HAP-1 (cell line): Measurements from ENCODE around the gene STXBP2.
"Not testable (repeated sequence)": the region's sequence is repeated elsewhere in the genome, so short reads cannot be mapped to it uniquely, and the experiment has no call there.

ENCODE experiments used
- DNase-seq, 2 experiments: peaks; one replicate each; pipeline ENCODE4 v3.0.0-alpha.2; 2016 to 2020; ENCODE audit warnings: low spot score in 2 of 2
- H3K27me3 ChIP-seq: fragments of 250-450 bp; sonication (Bioruptor Pico); 2 replicates; pipeline ENCODE4 v1.5.1; 2020; ENCODE audit warnings: low read depth, mild to moderate bottlenecking, moderate library complexity
- H3K36me3 ChIP-seq: fragments of 250-450 bp; sonication (Bioruptor Pico); replicated peaks from 2 replicates; pipeline ENCODE4 v1.5.1; 2020; ENCODE audit warnings: mild to moderate bottlenecking
- H3K4me1 ChIP-seq: fragments of 250-450 bp; sonication (Bioruptor Pico); 2 replicates; pipeline ENCODE4 v1.5.1; 2020; ENCODE audit warnings: mild to moderate bottlenecking
- H3K4me3 ChIP-seq: fragments of 250-450 bp; sonication (Bioruptor Pico); 2 replicates; pipeline ENCODE4 v1.5.1; 2020; ENCODE audit warnings: mild to moderate bottlenecking, moderate library complexity
- H3K9me3 ChIP-seq: fragments of 250-450 bp; sonication (Bioruptor Pico); 2 replicates; pipeline ENCODE4 v1.5.1; 2020; ENCODE audit warnings: mild to moderate bottlenecking, moderate library complexity
- in situ Hi-C: fragments of 300-500 bp; cut with MboI; formaldehyde crosslinking; loops from 3 replicates; pipeline ENCODE4 v1.14.3; 2020; ENCODE audit warnings: low sequenced_read_pairs, inconsistent platforms, mixed read lengths

The STXBP2 gene

DNA sequence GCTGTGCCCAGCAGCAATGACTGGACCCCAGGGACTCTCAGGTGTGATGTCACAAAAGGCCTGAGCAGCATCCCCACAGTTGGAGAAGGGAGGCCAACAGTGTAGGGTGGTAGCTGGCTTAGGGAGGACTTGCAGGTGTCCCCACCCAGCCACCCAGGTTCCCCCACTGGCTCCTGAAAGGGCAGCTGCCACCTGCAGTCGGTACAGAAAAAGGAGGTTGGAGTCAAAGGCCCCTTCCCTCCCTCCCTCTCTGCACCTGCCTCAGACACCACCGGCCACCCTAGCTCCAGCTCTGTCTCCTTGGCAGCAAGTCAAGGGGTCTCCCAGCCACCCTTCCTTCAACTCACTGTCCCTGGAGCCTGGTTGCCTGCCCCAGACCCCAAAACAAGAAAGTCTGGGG lies 3.2 kb upstream of the STXBP2 start, which contains the start of gene PCP2:
PCP2 (minus strand) TSS at position 22 of the 400 bp plus-strand sequence. CDS start 262 bp downstream, outside the sequence.
- Histone ChIP-seq H3K4me3 (no peak within 1 kb of the TSS), H3K9me3 (no peaks in the 10 kb centered on the region), H3K4me1 (peaks cover 6% of the 10 kb centered on the region), H3K27me3 (no peaks in the 10 kb centered on the region), H3K36me3 (no peaks in the 10 kb centered on the region)
- no peak for DNase-seq
- in situ Hi-C loops: no loop called here

DNA sequence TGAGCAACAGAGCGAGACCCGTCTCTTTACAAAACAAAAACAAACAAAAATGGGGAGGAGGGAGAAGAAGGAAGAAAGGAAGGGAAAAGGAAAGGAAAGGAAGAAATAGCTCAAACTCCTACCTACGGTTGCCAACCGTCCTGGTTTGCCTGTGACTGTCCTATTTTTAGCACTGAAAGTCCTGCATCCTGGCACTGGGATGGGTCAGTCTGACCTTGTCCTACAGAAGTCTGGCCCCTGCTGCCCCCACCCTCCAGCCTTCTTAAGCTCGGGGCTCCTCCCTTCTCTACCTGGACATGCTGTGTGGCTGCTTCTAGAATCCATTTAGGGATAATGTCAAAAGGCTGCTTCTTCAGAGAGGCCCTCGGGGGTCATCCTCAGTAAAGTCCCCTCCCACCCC lies 1.2 kb upstream of the STXBP2 start:
- DNase-seq: no peak
- Histone ChIP-seq H3K4me1 (peaks cover 1% of the 10 kb centered on the region), H3K36me3 (no peaks in the 10 kb centered on the region), H3K4me3 (no peak overlapping the region), H3K9me3 (no peaks in the 10 kb centered on the region), H3K27me3 (no peaks in the 10 kb centered on the region)
- in situ Hi-C loops: no loop called here

DNA sequence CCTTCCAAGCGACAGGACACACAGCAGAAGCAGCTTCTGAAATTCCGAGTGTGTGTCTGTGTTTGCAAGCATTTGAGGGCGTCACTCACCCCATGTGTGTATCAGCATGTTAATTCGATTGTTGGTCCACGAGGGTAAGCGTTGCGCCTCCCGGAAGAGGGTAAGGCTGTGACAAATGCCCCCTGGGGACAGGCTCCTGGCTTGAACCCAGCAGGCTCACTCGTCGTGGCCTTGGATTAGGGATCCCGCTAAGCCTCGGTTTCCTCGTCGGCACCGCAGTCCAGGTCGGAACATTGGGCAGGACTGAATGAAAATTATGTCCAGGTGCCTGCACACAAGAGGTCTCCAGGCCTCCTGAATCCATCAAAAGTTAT lies 606 bp upstream of the STXBP2 start:
- H3K9me3 ChIP-seq: no peaks in the 10 kb centered on the region

DNA sequence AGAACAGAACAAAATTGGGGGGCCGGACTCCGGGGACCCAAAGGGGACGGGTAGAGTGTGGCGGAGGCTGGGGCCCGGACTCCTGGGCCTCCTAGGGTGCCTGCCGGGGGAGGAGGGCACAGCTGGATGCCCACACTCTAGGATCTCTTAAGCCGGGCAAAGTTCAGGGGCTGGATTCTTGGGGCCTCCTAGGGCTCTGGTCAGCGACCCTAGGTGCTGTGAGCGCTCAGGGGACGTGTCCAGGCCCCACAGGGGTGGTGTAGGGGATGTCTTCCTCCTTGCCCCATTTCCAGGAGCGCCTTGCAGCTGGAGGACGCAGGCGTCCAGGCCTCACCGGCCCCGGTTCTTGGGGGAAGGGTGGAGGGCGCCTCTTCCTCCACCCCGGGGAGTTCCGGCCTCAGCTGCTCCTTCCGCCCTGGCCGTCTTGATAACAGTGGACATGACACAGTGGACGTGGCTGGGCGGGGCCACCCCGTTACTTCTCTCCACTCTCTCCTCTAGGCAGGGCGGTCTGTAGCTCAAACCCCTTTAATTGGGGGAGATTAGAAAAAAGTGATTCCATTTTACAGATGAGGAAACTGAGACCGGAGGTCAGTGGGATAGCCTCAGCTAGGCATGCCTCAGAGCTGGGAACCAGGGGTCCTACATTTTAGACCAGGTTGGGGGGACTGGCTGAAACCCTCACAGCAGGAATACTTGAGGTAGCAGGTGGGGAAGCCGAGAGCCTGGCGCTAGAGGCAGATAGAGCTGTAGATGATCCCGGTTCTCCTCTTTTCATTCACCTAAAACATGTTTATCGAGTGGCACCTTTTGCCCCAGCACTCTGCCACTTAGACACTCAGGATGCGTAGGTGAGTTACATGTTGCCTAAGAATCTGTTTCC lies 705 bp downstream of the STXBP2 start:
- H3K4me3 ChIP-seq: peak overlapping the region; percentile 31
- no peaks in the 10 kb centered on the region for H3K36me3 ChIP-seq
- no peak for DNase-seq
- no peaks in the 10 kb centered on the region for H3K27me3 ChIP-seq
- in situ Hi-C loops: no loop called here
- H3K4me1 ChIP-seq: no peaks in the 10 kb centered on the region
- no peaks in the 10 kb centered on the region for H3K9me3 ChIP-seq

More for the DNA sequence above, 606 bp upstream of the STXBP2 start:
- Histone ChIP-seq H3K36me3 (no peaks in the 10 kb centered on the region), H3K4me1 (no peaks in the 10 kb centered on the region), H3K4me3 (no peak overlapping the region), H3K27me3 (no peaks in the 10 kb centered on the region)
- in situ Hi-C loops: no loop called here
- no peak for DNase-seq

DNA sequence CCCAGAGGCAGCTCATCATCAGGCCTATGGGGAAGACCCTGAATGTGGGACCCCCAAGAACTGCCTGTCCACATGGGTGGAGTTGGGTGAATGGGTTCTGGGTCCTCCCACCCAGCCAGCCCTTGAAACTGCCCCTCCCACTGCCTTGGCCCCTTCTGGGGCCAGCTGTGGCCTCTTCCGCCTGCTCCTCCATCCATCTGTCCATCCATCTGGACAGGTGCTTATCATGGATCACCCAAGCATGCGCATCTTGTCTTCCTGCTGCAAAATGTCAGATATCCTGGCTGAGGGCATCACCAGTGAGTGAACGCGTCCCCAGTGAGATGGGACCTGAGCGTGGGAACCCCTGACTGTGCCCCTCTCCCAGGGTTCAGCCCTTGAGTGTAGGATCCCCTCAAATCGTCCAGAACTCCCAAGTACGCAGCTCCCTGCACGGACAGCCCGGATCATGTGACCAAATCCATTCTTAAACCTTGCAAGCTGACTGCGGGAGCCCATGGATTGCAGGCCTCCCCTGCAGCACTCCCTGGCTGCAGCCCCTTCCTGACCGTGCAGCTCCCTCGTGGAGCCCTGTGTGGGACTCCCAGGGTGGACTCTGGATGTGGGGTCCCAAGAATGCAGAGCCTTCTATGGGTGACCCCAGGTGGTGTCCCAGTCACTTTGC lies 2.0 kb downstream of the STXBP2 start:
- Histone ChIP-seq H3K9me3 (no peaks in the 10 kb centered on the region), H3K36me3 (no peaks in the 10 kb centered on the region), H3K4me1 (no peaks in the 10 kb centered on the region), H3K27me3 (no peaks in the 10 kb centered on the region), H3K4me3 (no peak overlapping the region)
- in situ Hi-C loops: no loop called here
- no peak for DNase-seq

DNA sequence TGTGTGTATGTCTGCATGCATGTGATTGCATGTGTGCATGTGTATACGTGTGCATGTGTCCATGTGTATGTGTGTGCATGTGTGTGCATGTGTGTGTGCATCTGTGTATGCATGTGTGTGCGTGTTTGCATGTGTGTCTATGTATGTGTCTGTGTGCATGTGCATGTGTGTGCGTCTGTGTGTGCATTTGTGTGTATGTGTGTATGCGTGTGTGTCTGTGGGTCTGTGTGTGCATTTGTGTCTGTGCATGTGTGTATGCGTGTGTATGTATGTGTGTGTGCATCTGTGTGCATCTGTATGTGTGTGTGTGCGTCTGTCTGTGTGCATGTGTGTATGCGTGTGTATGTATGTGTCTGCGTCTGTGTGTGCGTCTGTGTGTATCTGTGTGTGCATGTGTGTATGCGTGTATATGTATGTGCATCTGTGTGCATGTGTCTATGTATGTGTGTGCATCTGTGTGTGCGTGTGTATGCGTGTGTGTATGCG lies 3.0 kb downstream of the STXBP2 start:
- in situ Hi-C loops: no loop called here
- Histone ChIP-seq H3K4me3 (no peak overlapping the region), H3K36me3 (no peaks in the 10 kb centered on the region), H3K9me3 (no peaks in the 10 kb centered on the region), H3K4me1 (no peaks in the 10 kb centered on the region), H3K27me3 (no peaks in the 10 kb centered on the region)
- DNase-seq: no peak

DNA sequence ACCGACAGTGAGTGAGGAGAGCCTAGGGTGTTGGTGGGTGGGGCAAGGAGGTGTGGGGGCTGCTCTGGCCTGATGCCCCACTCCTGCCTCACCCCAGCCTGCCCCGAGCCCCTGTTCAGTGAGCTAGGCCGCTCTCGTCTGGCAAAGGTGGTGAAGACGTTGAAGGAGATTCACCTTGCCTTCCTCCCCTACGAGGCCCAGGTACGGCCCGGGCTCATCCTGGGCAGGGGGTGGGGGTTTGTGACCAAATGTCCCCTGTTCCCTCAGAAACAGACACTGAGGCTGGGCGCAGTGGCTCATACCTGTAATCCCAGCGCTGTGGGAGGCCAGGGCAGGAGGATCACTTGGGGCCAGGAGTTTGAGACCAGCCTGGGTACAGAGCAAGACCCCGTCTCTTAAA lies 3.9 kb downstream of the STXBP2 start:
- DNase-seq: no peak
- no peaks in the 10 kb centered on the region for H3K27me3 ChIP-seq
- H3K36me3 ChIP-seq: no peaks in the 10 kb centered on the region
- H3K9me3 ChIP-seq: no peaks in the 10 kb centered on the region
- in situ Hi-C loops: no loop called here
- H3K4me1 ChIP-seq: no peaks in the 10 kb centered on the region
- no peak overlapping the region for H3K4me3 ChIP-seq

DNA sequence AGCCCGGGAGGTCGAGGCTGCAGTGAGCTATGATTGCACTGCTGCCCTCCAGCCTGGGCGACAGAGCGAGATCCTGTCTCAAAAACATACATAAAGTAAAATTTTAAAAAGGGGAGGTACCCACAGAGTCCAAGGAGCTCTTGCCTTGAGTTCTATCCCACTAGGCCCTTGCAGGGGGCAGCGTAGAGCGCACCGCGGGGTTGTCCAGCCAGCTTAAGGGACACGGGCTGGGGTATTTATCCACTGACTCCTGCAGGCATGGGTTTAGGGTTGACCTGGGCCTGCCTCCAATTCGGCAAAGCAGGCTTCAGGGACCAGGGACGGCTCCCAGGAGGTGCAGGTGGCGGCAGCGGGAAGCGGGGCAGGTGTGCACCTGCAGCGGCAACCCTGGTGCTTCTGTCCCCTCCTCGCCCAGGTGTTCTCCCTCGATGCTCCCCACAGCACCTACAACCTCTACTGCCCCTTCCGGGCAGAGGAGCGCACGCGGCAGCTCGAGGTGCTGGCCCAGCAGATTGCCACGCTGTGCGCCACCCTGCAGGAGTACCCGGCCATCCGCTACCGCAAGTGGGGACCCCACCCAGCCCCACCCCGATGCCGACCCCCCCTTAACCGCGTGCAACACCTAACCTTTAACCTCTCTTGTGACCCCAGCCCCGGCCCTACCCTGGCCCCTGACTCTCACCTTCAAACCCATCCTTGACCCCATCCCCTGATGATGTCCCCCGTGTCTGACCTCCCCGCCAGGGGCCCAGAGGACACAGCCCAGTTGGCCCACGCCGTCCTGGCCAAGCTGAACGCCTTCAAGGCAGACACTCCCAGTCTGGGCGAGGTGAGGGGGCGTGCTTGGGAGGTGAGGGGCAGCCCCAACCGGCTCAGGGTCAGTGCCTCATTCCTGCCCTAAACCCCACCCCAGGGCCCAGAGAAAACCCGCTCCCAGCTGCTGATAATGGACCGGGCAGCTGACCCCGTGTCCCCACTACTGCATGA lies 4.7 kb downstream of the STXBP2 start:
- in situ Hi-C loops: no loop called here
- Histone ChIP-seq H3K4me3 (no peak overlapping the region), H3K36me3 (no peaks in the 10 kb centered on the region), H3K27me3 (no peaks in the 10 kb centered on the region), H3K4me1 (no peaks in the 10 kb centered on the region), H3K9me3 (no peaks in the 10 kb centered on the region)
- no peak for DNase-seq

DNA sequence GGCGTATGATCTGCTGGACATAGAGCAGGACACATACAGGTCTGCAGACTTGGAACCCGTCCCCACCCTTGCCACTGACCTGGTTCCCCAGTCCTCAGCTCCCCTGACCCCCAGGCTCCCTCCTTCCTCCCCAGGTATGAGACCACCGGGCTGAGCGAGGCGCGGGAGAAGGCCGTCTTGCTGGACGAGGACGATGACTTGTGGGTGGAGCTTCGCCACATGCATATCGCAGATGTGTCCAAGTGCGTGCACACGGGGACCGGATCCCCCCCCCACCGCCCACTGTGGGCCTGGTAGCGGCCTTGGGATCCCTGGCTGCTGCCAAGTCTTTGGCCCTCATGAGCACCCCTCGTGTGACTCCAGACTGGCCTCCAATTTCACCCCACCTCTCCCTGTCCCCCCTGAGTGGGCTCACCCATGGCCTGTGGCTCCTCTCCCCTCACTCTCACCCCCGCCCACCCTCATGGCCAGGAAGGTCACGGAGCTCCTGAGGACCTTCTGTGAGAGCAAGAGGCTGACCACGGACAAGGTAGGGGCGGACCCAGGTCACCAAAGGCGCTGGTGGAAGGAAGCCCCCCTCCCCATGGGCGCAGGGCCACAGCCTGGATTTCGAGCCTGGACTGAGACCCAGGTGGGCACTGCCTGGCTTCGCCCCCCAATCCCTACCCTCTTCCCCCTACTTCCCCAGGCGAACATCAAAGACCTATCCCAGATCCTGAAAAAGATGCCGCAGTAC lies 5.6 kb downstream of the STXBP2 start:
- Histone ChIP-seq H3K4me1 (no peaks in the 10 kb centered on the region), H3K27me3 (no peaks in the 10 kb centered on the region), H3K36me3 (no peaks in the 10 kb centered on the region), H3K4me3 (no peak overlapping the region), H3K9me3 (no peaks in the 10 kb centered on the region)
- DNase-seq: no peak
- in situ Hi-C loops: no loop called here

DNA sequence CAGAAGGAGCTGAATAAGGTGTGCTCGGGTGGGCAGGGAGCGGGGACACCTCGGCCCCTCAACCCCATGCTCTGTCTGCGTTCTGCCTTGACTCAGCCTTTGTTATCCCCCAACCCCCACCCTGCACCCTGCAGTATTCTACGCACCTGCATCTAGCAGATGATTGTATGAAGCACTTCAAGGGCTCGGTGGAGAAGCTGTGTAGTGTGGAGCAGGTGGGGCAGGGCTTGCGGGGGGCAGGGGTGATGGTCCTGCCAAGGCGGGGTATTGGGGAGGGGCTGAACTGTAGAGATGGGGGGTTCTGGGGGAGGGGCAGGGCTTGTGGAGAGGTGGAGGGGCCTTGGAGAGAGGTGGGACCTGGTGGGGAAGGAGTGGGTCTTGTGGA lies 6.1 kb downstream of the STXBP2 start:
- no peak for DNase-seq
- no peaks in the 10 kb centered on the region for H3K9me3 ChIP-seq
- H3K4me3 ChIP-seq: no peak overlapping the region
- H3K36me3 ChIP-seq: no peaks in the 10 kb centered on the region
- H3K27me3 ChIP-seq: no peaks in the 10 kb centered on the region
- in situ Hi-C loops: no loop called here
- no peaks in the 10 kb centered on the region for H3K4me1 ChIP-seq

DNA sequence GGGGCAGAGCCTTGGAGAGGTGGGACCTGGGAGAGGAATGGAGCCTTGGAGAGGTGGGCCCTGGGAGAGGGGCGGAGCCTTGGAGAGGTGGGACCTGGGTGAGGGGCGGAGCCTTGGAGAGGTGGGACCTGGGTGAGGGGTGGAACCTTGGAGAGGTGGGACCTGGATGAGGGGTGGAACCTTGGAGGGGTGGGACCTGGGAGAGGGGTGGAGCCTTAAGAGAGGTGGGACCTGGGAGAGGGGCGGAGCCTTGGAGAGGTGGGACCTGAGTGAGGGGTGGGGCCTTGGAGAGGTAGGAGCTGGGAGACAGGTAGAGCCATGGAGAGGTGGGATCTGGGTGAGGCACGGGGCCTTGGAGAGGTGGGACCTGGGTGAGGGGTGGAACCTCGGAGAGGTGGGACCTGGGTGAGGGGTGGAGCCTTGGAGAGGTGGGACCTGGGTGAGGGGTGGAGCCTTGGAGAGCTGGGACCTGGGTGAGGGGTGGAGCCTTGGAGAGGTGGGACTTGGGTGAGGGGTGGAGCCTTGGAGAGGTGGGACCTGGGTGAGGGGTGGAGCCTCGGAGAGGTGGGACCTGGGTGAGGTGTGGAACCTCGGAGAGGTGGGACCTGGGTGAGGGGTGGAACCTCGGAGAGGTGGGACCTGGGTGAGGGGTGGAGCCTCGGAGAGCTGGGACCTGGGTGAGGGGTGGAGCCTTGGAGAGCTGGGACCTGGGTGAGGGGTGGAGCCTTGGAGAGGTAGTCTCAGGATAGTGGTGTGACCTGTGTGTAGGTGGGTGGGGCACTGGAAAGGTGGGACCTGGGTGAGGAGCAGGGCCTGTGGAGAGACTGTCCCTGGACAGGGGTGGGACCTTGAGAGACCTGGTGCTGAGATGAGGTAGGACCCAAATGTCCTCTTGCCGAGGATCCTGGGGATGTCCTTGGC lies 7.0 kb downstream of the STXBP2 start:
- H3K4me1 ChIP-seq, H3K36me3 ChIP-seq: not testable (repeated sequence)
- peak in 1 of 2 experiments; percentile 42 for DNase-seq

DNA sequence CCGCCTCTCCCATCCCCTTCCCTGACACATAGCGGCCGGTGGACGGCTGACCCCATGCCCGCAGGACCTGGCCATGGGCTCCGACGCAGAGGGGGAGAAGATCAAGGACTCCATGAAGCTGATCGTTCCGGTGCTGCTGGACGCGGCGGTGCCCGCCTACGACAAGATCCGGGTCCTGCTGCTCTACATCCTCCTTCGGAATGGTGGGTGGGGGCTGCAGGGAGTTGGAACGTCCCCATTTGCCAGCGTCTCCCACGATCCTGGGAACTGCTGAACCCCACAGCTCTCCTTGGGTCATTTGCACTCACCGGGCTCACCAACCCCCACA lies 7.6 kb downstream of the STXBP2 start:
- H3K27me3 ChIP-seq: no peaks in the 10 kb centered on the region
- no peak for DNase-seq
- no peak overlapping the region for H3K4me3 ChIP-seq
- no peaks in the 10 kb centered on the region for H3K9me3 ChIP-seq
- H3K36me3 ChIP-seq: no peaks in the 10 kb centered on the region
- in situ Hi-C loops: no loop called here
- no peaks in the 10 kb centered on the region for H3K4me1 ChIP-seq

More for the DNA sequence above, 7.0 kb downstream of the STXBP2 start:
- H3K9me3 ChIP-seq, H3K27me3 ChIP-seq, H3K4me3 ChIP-seq, in situ Hi-C loops: not testable (repeated sequence)
